ENCODE results near the gene LRRC25.
"Not testable (repeated sequence)": the region's sequence is repeated elsewhere in the genome, so short reads cannot be mapped to it uniquely, and the experiment has no call there.

Gene LRRC25

GRCh38 chr19:18357041-18357440, 40.4 kb downstream of the LRRC25 start:
- no peak for DNase-seq (ENCODE audit: low read depth, low spot score)
- Histone ChIP-seq H3K36me3 (ENCODE audit: insufficient read depth, low read length) (no peaks in the 10 kb centered on the region), H3K9me3 (ENCODE audit: low read depth, low read length) (no peaks in the 10 kb centered on the region), H3K4me3 (no peak overlapping the region), H3K9ac (ENCODE audit: insufficient read length) (no peak overlapping the region), H3K27ac (no peak overlapping the region)
- TF ChIP-seq POLR2AphosphoS5 (IDR thresholded peaks at IDR 0.05; ENCODE audit: borderline replicate concordance, low read depth, low read length) (no peak), EZH2 (IDR thresholded peaks at IDR 0.05) (no peak), FOXP2 (optimal IDR thresholded peaks at IDR 0.05; ENCODE audit: control extremely low read depth, extremely low read length, insufficient read depth) (no peak)

- not testable (repeated sequence) for H3K9ac ChIP-seq (ENCODE audit: insufficient read length); H3K9me3 ChIP-seq (ENCODE audit: low read depth, low read length); H3K36me3 ChIP-seq (ENCODE audit: insufficient read depth, low read length); DNase-seq (ENCODE audit: low read depth, low spot score); H3K4me3 ChIP-seq; H3K27ac ChIP-seq
Measured at GRCh38 chr19:18354743-18355142, 42.7 kb downstream of the LRRC25 start.

- no peak overlapping the region for H3K4me3 ChIP-seq
- TF ChIP-seq EZH2 (IDR thresholded peaks at IDR 0.05) (no peak), POLR2AphosphoS5 (IDR thresholded peaks at IDR 0.05; ENCODE audit: borderline replicate concordance, low read depth, low read length) (no peak), FOXP2 (optimal IDR thresholded peaks at IDR 0.05; ENCODE audit: control extremely low read depth, extremely low read length, insufficient read depth) (no peak)
- no peak for DNase-seq (ENCODE audit: low read depth, low spot score)
- H3K9me3 ChIP-seq (ENCODE audit: low read depth, low read length), result no peaks in the 10 kb centered on the region
- no peak overlapping the region for H3K9ac ChIP-seq (ENCODE audit: insufficient read length)
- no peaks in the 10 kb centered on the region for H3K36me3 ChIP-seq (ENCODE audit: insufficient read depth, low read length)
- no peak overlapping the region for H3K27ac ChIP-seq
Measured at GRCh38 chr19:18353378-18354005, 43.9 kb downstream of the LRRC25 start.

- no peak for DNase-seq (ENCODE audit: low read depth, low spot score)
- no peak overlapping the region for H3K27ac ChIP-seq
- TF ChIP-seq EZH2 (IDR thresholded peaks at IDR 0.05) (no peak), FOXP2 (optimal IDR thresholded peaks at IDR 0.05; ENCODE audit: control extremely low read depth, extremely low read length, insufficient read depth) (no peak), POLR2AphosphoS5 (IDR thresholded peaks at IDR 0.05; ENCODE audit: borderline replicate concordance, low read depth, low read length) (no peak)
- no peak overlapping the region for H3K4me3 ChIP-seq
- no peak overlapping the region for H3K9ac ChIP-seq (ENCODE audit: insufficient read length)
- H3K9me3 ChIP-seq (ENCODE audit: low read depth, low read length), result no peaks in the 10 kb centered on the region
- no peaks in the 10 kb centered on the region for H3K36me3 ChIP-seq (ENCODE audit: insufficient read depth, low read length)
Measured at GRCh38 chr19:18351544-18351943, 45.9 kb downstream of the LRRC25 start.

- Histone ChIP-seq H3K4me3 (no peak overlapping the region), H3K9me3 (ENCODE audit: low read depth, low read length) (no peaks in the 10 kb centered on the region), H3K36me3 (ENCODE audit: insufficient read depth, low read length) (no peaks in the 10 kb centered on the region), H3K9ac (ENCODE audit: insufficient read length) (no peak overlapping the region), H3K27ac (no peak overlapping the region)
- no peak for TF ChIP-seq POLR2AphosphoS5 (IDR thresholded peaks at IDR 0.05; ENCODE audit: borderline replicate concordance, low read depth, low read length)
- no peak for TF ChIP-seq EZH2 (IDR thresholded peaks at IDR 0.05)
- TF ChIP-seq FOXP2 (optimal IDR thresholded peaks at IDR 0.05; ENCODE audit: control extremely low read depth, extremely low read length, insufficient read depth), result no peak
- no peak for DNase-seq (ENCODE audit: low read depth, low spot score)
Measured at GRCh38 chr19:18350490-18350889, 46.9 kb downstream of the LRRC25 start.

- H3K9ac ChIP-seq (ENCODE audit: insufficient read length), result no peak overlapping the region
- no peak for DNase-seq (ENCODE audit: low read depth, low spot score)
Measured at GRCh38 chr19:18349524-18350128, 47.8 kb downstream of the LRRC25 start.

GRCh38 chr19:18348818-18349339, 48.5 kb downstream of the LRRC25 start:
- H3K36me3 ChIP-seq (ENCODE audit: insufficient read depth, low read length); H3K9me3 ChIP-seq (ENCODE audit: low read depth, low read length); DNase-seq (ENCODE audit: low read depth, low spot score); H3K27ac ChIP-seq; H3K4me3 ChIP-seq; H3K9ac ChIP-seq (ENCODE audit: insufficient read length): not testable (repeated sequence)

More at GRCh38 chr19:18349524-18350128, 47.8 kb downstream of the LRRC25 start:
- Histone ChIP-seq H3K4me3 (no peak overlapping the region), H3K27ac (no peak overlapping the region), H3K36me3 (ENCODE audit: insufficient read depth, low read length) (no peaks in the 10 kb centered on the region), H3K9me3 (ENCODE audit: low read depth, low read length) (no peaks in the 10 kb centered on the region)
- TF ChIP-seq FOXP2 (optimal IDR thresholded peaks at IDR 0.05; ENCODE audit: control extremely low read depth, extremely low read length, insufficient read depth) (no peak), POLR2AphosphoS5 (IDR thresholded peaks at IDR 0.05; ENCODE audit: borderline replicate concordance, low read depth, low read length) (no peak)

GRCh38 chr19:18348171-18348570, 49.3 kb downstream of the LRRC25 start:
- DNase-seq (ENCODE audit: low read depth, low spot score), result no peak
- Histone ChIP-seq H3K27ac (no peak overlapping the region), H3K36me3 (ENCODE audit: insufficient read depth, low read length) (no peaks in the 10 kb centered on the region), H3K4me3 (no peak overlapping the region), H3K9me3 (ENCODE audit: low read depth, low read length) (no peaks in the 10 kb centered on the region), H3K9ac (ENCODE audit: insufficient read length) (no peak overlapping the region)
- no peak for TF ChIP-seq EZH2 (IDR thresholded peaks at IDR 0.05)
- no peak for TF ChIP-seq FOXP2 (optimal IDR thresholded peaks at IDR 0.05; ENCODE audit: control extremely low read depth, extremely low read length, insufficient read depth)
- no peak for TF ChIP-seq POLR2AphosphoS5 (IDR thresholded peaks at IDR 0.05; ENCODE audit: borderline replicate concordance, low read depth, low read length)

- Histone ChIP-seq H3K36me3 (ENCODE audit: insufficient read depth, low read length) (no peaks in the 10 kb centered on the region), H3K9ac (ENCODE audit: insufficient read length) (no peak overlapping the region), H3K27ac (no peak overlapping the region), H3K4me3 (no peak overlapping the region), H3K9me3 (ENCODE audit: low read depth, low read length) (no peaks in the 10 kb centered on the region)
- no peak for DNase-seq (ENCODE audit: low read depth, low spot score)
- TF ChIP-seq POLR2AphosphoS5 (IDR thresholded peaks at IDR 0.05; ENCODE audit: borderline replicate concordance, low read depth, low read length) (no peak), FOXP2 (optimal IDR thresholded peaks at IDR 0.05; ENCODE audit: control extremely low read depth, extremely low read length, insufficient read depth) (no peak), EZH2 (IDR thresholded peaks at IDR 0.05) (no peak)
Measured at GRCh38 chr19:18346091-18346490, 51.3 kb downstream of the LRRC25 start.

All from SK-N-MC (cell line).